Thoracic aorta (tissue), 2 donors: ENCODE measurements around the gene PSMD2. TPM values are rescaled to one million over a fixed set of nuclear protein-coding genes. Genes with fewer than 3 reads are reported as not detected.

Source experiments
- ATAC-seq: fragments of 150-250 bp; one replicate; pipeline ENCODE4 v1.8.0; 2017; ENCODE audit warnings: low read depth; ENCODE audit not compliant: insufficient number of reproducible peaks, low FRiP score
- DNase-seq: peaks from one replicate; pipeline ENCODE4 v3.0.0-alpha.2; 2020; ENCODE audit warnings: low spot score
- H3K27ac ChIP-seq, 2 donors: fragments of 200-600 bp; sonication (generic); 1 replicate in 1 of 2; 2 replicates in 1 of 2; pipeline ENCODE4 v1.5.1; 2016; ENCODE audit warnings: mild to moderate bottlenecking in 2 of 2, moderate library complexity in 2 of 2
- H3K27me3 ChIP-seq: fragments of 200-600 bp; sonication (generic); replicated peaks from 2 replicates; pipeline ENCODE4 v1.6.0; 2016; ENCODE audit warnings: mild to moderate bottlenecking; ENCODE audit not compliant: insufficient read depth
- H3K36me3 ChIP-seq: fragments of 200-600 bp; sonication (generic); one replicate; pipeline ENCODE4 v1.5.1; 2016
- H3K4me1 ChIP-seq, 2 donors: fragments of 200-600 bp; sonication (generic); 1 replicate in 1 of 2; 2 replicates in 1 of 2; pipeline versions ENCODE4 v1.5.1 to v1.6.0; 2016; ENCODE audit warnings: low read depth in 2 of 2, mild to moderate bottlenecking in 1 of 2; ENCODE audit not compliant: control insufficient read depth in 1 of 2
- H3K4me3 ChIP-seq: fragments of 200-600 bp; sonication (generic); 2 replicates; pipeline ENCODE4 v1.5.1; 2016; ENCODE audit warnings: mild to moderate bottlenecking
- H3K9me3 ChIP-seq: fragments of 200-600 bp; sonication (generic); 2 replicates; pipeline ENCODE4 v1.5.1; 2016
- total RNA-seq, 2 donors: library from RNA; depleted of rRNA; stranded (reverse); fragments of >200 nt; gene quantifications; one replicate each; pipeline versions ENCODE4 v1.1.0 to v1.2.3, GENCODE V29; 2016
- TF ChIP-seq, protein P1 (sequence below): fragments of 200-600 bp; sonication (generic); IDR thresholded peaks from one replicate; pipeline ENCODE4 v1.5.1; 2019; ENCODE audit warnings: antibody characterized with exemption

PSMD2 gene
- total RNA-seq, 2 donors from 2014 or later = 160 to 213 TPM

- Histone ChIP-seq H3K36me3 (no peaks in the 10 kb centered on the region), H3K9me3 (no peaks in the 10 kb centered on the region), H3K27me3 (peaks cover 9% of the 10 kb centered on the region), H3K4me1 (peaks cover 11 to 20% of the 10 kb centered on the region in 2 donors), H3K4me3 (no peak overlapping the region), H3K27ac (no peak overlapping the region)
- TF ChIP-seq, protein P1, sequence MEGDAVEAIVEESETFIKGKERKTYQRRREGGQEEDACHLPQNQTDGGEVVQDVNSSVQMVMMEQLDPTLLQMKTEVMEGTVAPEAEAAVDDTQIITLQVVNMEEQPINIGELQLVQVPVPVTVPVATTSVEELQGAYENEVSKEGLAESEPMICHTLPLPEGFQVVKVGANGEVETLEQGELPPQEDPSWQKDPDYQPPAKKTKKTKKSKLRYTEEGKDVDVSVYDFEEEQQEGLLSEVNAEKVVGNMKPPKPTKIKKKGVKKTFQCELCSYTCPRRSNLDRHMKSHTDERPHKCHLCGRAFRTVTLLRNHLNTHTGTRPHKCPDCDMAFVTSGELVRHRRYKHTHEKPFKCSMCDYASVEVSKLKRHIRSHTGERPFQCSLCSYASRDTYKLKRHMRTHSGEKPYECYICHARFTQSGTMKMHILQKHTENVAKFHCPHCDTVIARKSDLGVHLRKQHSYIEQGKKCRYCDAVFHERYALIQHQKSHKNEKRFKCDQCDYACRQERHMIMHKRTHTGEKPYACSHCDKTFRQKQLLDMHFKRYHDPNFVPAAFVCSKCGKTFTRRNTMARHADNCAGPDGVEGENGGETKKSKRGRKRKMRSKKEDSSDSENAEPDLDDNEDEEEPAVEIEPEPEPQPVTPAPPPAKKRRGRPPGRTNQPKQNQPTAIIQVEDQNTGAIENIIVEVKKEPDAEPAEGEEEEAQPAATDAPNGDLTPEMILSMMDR = no peak
- no peak for DNase-seq
- no peak for ATAC-seq
Observed at GRCh38 chr3:184257083-184257915, 41.7 kb upstream of the PSMD2 start.

GRCh38 chr3:184258926-184259325 lies 40.1 kb upstream of the PSMD2 start:
- Histone ChIP-seq H3K27ac (no peak overlapping the region), H3K27me3 (peaks cover 18% of the 10 kb centered on the region)
- no peak for ATAC-seq

GRCh38 chr3:184259396-184259877 lies 39.6 kb upstream of the PSMD2 start:
- Histone ChIP-seq H3K27ac (no peak overlapping the region), H3K36me3 (no peaks in the 10 kb centered on the region), H3K9me3 (no peaks in the 10 kb centered on the region), H3K27me3 (peaks cover 18% of the 10 kb centered on the region), H3K4me3 (peak overlapping the region; percentile 13), H3K4me1 (peaks cover 12 to 25% of the 10 kb centered on the region in 2 donors)
- no peak for DNase-seq
- TF ChIP-seq, protein P1 = no peak
- no peak for ATAC-seq

More at GRCh38 chr3:184258926-184259325, 40.1 kb upstream of the PSMD2 start:
- TF ChIP-seq, protein P1 = no peak
- Histone ChIP-seq H3K36me3 (no peaks in the 10 kb centered on the region), H3K9me3 (no peaks in the 10 kb centered on the region), H3K4me3 (no peak overlapping the region), H3K4me1 (peaks cover 12 to 25% of the 10 kb centered on the region in 2 donors)
- DNase-seq = no peak

DNA sequence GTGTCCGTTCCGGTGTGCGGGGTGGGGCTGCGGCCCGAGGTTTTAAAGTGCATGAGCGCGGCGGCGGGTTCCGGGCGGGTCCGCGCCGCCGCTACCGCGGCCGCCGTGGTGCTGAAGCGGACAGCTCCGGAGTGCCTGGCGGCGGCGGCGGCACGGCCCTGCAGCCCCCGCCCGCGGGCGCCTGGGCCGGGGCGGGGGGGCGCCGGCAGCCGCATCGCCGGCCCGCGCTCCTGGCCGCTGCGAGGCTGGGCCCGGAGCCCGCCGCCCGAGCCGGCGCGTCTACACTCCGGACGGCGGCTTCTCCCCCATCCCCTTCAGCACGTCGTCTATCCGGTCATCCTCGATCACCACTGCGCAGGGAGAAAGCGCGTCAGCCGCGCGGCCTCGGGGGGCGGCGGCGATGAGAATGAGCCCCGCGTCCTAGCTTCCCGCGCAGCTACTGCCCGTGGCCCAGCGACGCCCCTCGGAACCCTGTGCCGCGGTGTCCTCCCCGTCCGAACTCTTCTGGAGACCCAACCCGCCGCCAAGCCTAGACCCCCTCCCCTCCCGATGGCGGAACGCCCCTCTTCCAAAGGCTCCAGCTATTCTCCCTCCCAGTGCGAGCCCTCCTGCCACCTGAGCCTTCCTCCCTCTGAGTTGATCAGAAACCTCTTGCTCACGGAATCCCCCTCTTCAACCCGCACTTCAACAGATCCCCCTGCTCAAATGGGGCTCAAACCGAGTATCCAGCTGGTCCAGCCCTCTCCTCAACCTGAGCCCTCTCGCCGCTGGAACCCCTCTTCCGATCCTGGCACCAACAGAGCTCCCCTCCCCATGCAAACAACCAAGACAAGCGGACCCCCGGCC lies 38.9 kb upstream of the PSMD2 start:
- Histone ChIP-seq H3K36me3 (no peaks in the 10 kb centered on the region), H3K27me3 (peaks cover 18% of the 10 kb centered on the region), H3K9me3 (no peaks in the 10 kb centered on the region), H3K4me3 (peak overlapping the region; percentile 70), H3K4me1 (peaks cover 12 to 25% of the 10 kb centered on the region in 2 donors), H3K27ac (no peak overlapping the region)
- TF ChIP-seq, protein P1 = no peak
- ATAC-seq = peak; percentile 46
- DNase-seq = no peak
